Stimulated activated CD4-positive, alpha-beta T cell treated with anti-CD3 and anti-CD28 coated beads, Interleukin-1b, Interleukin-23, amount 100 ng/mL, for 4 hours (primary cell): ENCODE results near the gene ACOXL.

Experiments
- DNase-seq, 2 donors: peaks; one replicate each; pipeline ENCODE4 v3.0.0-alpha.2; 2020; ENCODE audit warnings: low read depth in 2 of 2

The ACOXL gene

GRCh38 chr2:110755491-110756078, 23.2 kb downstream of the ACOXL start:
- no peak for DNase-seq

- DNase-seq, result no peak
These were observed 27.0 kb downstream of the ACOXL start for GRCh38 chr2:110759411-110759810.

GRCh38 chr2:110764931-110765330, 32.6 kb downstream of the ACOXL start:
- DNase-seq, result no peak

GRCh38 chr2:110766291-110766690, 33.9 kb downstream of the ACOXL start:
- no peak for DNase-seq

GRCh38 chr2:110768591-110768990, 36.2 kb downstream of the ACOXL start:
- DNase-seq, result no peak

- no peak for DNase-seq
These were observed 38.1 kb downstream of the ACOXL start for GRCh38 chr2:110770404-110770958.

GRCh38 chr2:110770959-110771431, 38.6 kb downstream of the ACOXL start:
- no peak for DNase-seq

GRCh38 chr2:110771547-110772382, 39.4 kb downstream of the ACOXL start:
- DNase-seq, result no peak

- DNase-seq, result no peak
These were observed 40.0 kb downstream of the ACOXL start for GRCh38 chr2:110772383-110772755.

- DNase-seq, result no peak
These were observed 41.1 kb downstream of the ACOXL start for GRCh38 chr2:110773401-110773921.

- no peak for DNase-seq
These were observed 42.3 kb downstream of the ACOXL start for GRCh38 chr2:110774701-110775100.

- no peak for DNase-seq
These were observed 45.3 kb downstream of the ACOXL start for GRCh38 chr2:110777531-110778311.

- no peak for DNase-seq
These were observed 48.1 kb downstream of the ACOXL start for GRCh38 chr2:110780461-110780860.

- DNase-seq, result no peak
These were observed 51.0 kb downstream of the ACOXL start for GRCh38 chr2:110783196-110783873.

- DNase-seq, result no peak
These were observed 51.8 kb downstream of the ACOXL start for GRCh38 chr2:110784047-110784631.

GRCh38 chr2:110785439-110785838, 53.1 kb downstream of the ACOXL start:
- DNase-seq, result no peak

- DNase-seq, result no peak
These were observed 56.6 kb downstream of the ACOXL start for GRCh38 chr2:110788976-110789375.

- no peak for DNase-seq
These were observed 57.3 kb downstream of the ACOXL start for GRCh38 chr2:110789706-110790105.

GRCh38 chr2:110790907-110791306, 58.5 kb downstream of the ACOXL start:
- no peak for DNase-seq

GRCh38 chr2:110791435-110791834, 59.1 kb downstream of the ACOXL start:
- DNase-seq, result no peak

GRCh38 chr2:110793034-110793433, 60.7 kb downstream of the ACOXL start:
- DNase-seq, result no peak
